ENCODE data around the gene FXYD7.

The FXYD7 gene

GRCh38 chr19:35164418-35164817 lies 21.4 kb downstream of the FXYD7 start:
- POLR2A ChIA-PET: no interaction called here
- DNase-seq (ENCODE audit: extremely low spot score): no peak
- CTCF ChIA-PET: no interaction called here

GRCh38 chr19:35165200-35166058 lies 22.4 kb downstream of the FXYD7 start:
- no peak for DNase-seq (ENCODE audit: extremely low spot score)
- POLR2A ChIA-PET: no interaction called here
- CTCF ChIA-PET: no interaction called here
- no peak for TF ChIP-seq CTCF (IDR thresholded peaks at IDR 0.05; ENCODE audit: control extremely low read depth, extremely low read depth, low read depth, missing control alignments)

More at GRCh38 chr19:35164418-35164817, 21.4 kb downstream of the FXYD7 start:
- no peak for TF ChIP-seq CTCF (IDR thresholded peaks at IDR 0.05; ENCODE audit: control extremely low read depth, extremely low read depth, low read depth, missing control alignments)

- POLR2A ChIA-PET: no interaction called here
- no peak for TF ChIP-seq CTCF (IDR thresholded peaks at IDR 0.05; ENCODE audit: control extremely low read depth, extremely low read depth, low read depth, missing control alignments)
- DNase-seq (ENCODE audit: extremely low spot score): no peak
- CTCF ChIA-PET: interaction anchor here (1.2 to 1.3 kb wide), 2 partner anchors 14 to 100 kb away, joined by 3 read pairs; no protein-coding TSS in a partner anchor
These were observed 23.3 kb downstream of the FXYD7 start for GRCh38 chr19:35166100-35167063.

GRCh38 chr19:35167251-35168119 lies 24.4 kb downstream of the FXYD7 start:
- ChIA-PET POLR2A (no interaction called here), CTCF (interaction anchor here (0.9 to 1.3 kb wide), 5 partner anchors 13 to 102 kb away, joined by 3 to 4 read pairs (median 3); partner anchors contain the start of genes FXYD5 and USF2)
- no peak for DNase-seq (ENCODE audit: extremely low spot score)
- no peak for TF ChIP-seq CTCF (IDR thresholded peaks at IDR 0.05; ENCODE audit: control extremely low read depth, extremely low read depth, low read depth, missing control alignments)

- TF ChIP-seq CTCF (IDR thresholded peaks at IDR 0.05; ENCODE audit: control extremely low read depth, extremely low read depth, low read depth, missing control alignments): no peak
- ChIA-PET CTCF (interaction anchor here (0.9 to 1.2 kb wide), 4 partner anchors 14 to 101 kb away, joined by 3 to 4 read pairs (median 3); partner anchors contain the start of genes FXYD5 and USF2), POLR2A (no interaction called here)
- DNase-seq (ENCODE audit: extremely low spot score): no peak
These were observed 25.1 kb downstream of the FXYD7 start for GRCh38 chr19:35168196-35168595.

Data from GM10248 (cell line).